GM23338 (cell line): Measurements from ENCODE around the gene PRR19. TPM values are rescaled to one million over a fixed set of nuclear protein-coding genes. Genes with fewer than 3 reads are reported as not detected.
A peak's percentile ranks its signal among the peaks of the same experiment; 100 is the strongest.

ENCODE experiments used
- ATAC-seq: fragments of 200-7000 bp; cut with Tn5 transposase; 3 replicates; pipeline ENCODE4 v1.9.1; 2020
- DNase-seq: peaks from one replicate; pipeline ENCODE4 v3.0.0-alpha.2; 2015; ENCODE audit warnings: low spot score
- H2AFZ ChIP-seq: fragments of 200-600 bp; sonication (generic); 2 replicates; pipeline ENCODE4 v1.8.0; 2016; ENCODE audit warnings: antibody characterized with exemption, mild to moderate bottlenecking, moderate library complexity
- H3F3A ChIP-seq: fragments of 200-600 bp; sonication (generic); replicated peaks from 2 replicates; pipeline ENCODE4 v1.8.0; 2017; ENCODE audit warnings: antibody characterized with exemption, mixed run types, low read depth
- H3K27ac ChIP-seq: fragments of 200-600 bp; sonication (generic); 2 replicates; pipeline ENCODE4 v1.6.1; 2016; ENCODE audit warnings: low read depth
- H3K27me3 ChIP-seq: fragments of 200-600 bp; sonication (generic); 2 replicates; pipeline ENCODE4 v1.8.0; 2016; ENCODE audit warnings: mild to moderate bottlenecking, mixed run types, moderate library complexity; ENCODE audit not compliant: insufficient read depth
- H3K36me3 ChIP-seq: fragments of 200-600 bp; sonication (generic); 2 replicates; pipeline ENCODE4 v1.8.0; 2016; ENCODE audit warnings: mild to moderate bottlenecking; ENCODE audit not compliant: insufficient read depth
- H3K4me1 ChIP-seq: fragments of 200-600 bp; sonication (generic); 2 replicates; pipeline ENCODE4 v1.8.0; 2016; ENCODE audit warnings: mild to moderate bottlenecking, moderate library complexity; ENCODE audit not compliant: insufficient read depth
- H3K4me2 ChIP-seq: fragments of 200-600 bp; sonication (generic); 2 replicates; pipeline ENCODE4 v1.7.1; 2017; ENCODE audit warnings: mixed run types
- H3K4me3 ChIP-seq: fragments of 200-600 bp; sonication (generic); 2 replicates; pipeline ENCODE4 v1.6.1; 2016; ENCODE audit warnings: mixed run types
- H3K79me2 ChIP-seq: fragments of 200-600 bp; sonication (generic); replicated peaks from 2 replicates; pipeline ENCODE4 v1.8.0; 2017; ENCODE audit warnings: mild to moderate bottlenecking; ENCODE audit not compliant: insufficient read depth
- H3K9me2 ChIP-seq: fragments of 200-600 bp; sonication (generic); 2 replicates; pipeline ENCODE4 v1.8.0; 2017; ENCODE audit not compliant: insufficient read depth
- H4K20me1 ChIP-seq: fragments of 200-600 bp; sonication (generic); replicated peaks from 2 replicates; pipeline ENCODE4 v1.8.0; 2017; ENCODE audit warnings: mild to moderate bottlenecking; ENCODE audit not compliant: insufficient read depth
- H3K27ac Mint-ChIP-seq: 2 replicates; pipeline ENCODE4 v1.8.0; 2020; ENCODE audit warnings: inconsistent platforms, mild to moderate bottlenecking, moderate library complexity, mixed read lengths
- H3K27me3 Mint-ChIP-seq: 3 replicates; pipeline ENCODE4 v1.8.0; 2022; ENCODE audit warnings: low read depth, mild to moderate bottlenecking, moderate library complexity, mixed read lengths, inconsistent platforms; ENCODE audit not compliant: insufficient read depth, poor library complexity
- H3K36me3 Mint-ChIP-seq: 3 replicates; pipeline ENCODE4 v1.8.0; 2021; ENCODE audit warnings: low read depth, mild to moderate bottlenecking, inconsistent platforms, moderate library complexity, mixed read lengths
- H3K4me1 Mint-ChIP-seq: 3 replicates; pipeline ENCODE4 v1.8.0; 2020; ENCODE audit warnings: mild to moderate bottlenecking, inconsistent platforms, mixed read lengths
- H3K4me3 Mint-ChIP-seq: 3 replicates; pipeline ENCODE4 v1.8.0; 2021; ENCODE audit warnings: moderate library complexity, mild to moderate bottlenecking, inconsistent platforms, mixed read lengths
- H3K9me3 Mint-ChIP-seq: 3 replicates; pipeline ENCODE4 v1.8.0; 2020; ENCODE audit warnings: moderate library complexity, mild to moderate bottlenecking, inconsistent platforms, mixed read lengths
- CREB1 ChIP-seq: fragments of 250-450 bp; sonication (Bioruptor Pico); IDR thresholded peaks from 2 replicates; pipeline ENCODE4 v1.5.0; 2020; ENCODE audit warnings: low read depth, mild to moderate bottlenecking, moderate library complexity
- EZH2 ChIP-seq: fragments of 200-600 bp; sonication (generic); IDR thresholded peaks from one replicate; pipeline ENCODE4 v1.8.0; 2017; ENCODE audit warnings: antibody characterized with exemption, mild to moderate bottlenecking, low read depth; ENCODE audit not compliant: unreplicated experiment
- EZH2phosphoT487 ChIP-seq: fragments of 200-600 bp; sonication (generic); IDR thresholded peaks from one replicate; pipeline ENCODE4 v1.8.1; 2018; ENCODE audit warnings: antibody characterized with exemption; ENCODE audit not compliant: unreplicated experiment
- JUNB ChIP-seq: IDR thresholded peaks from one replicate; pipeline ENCODE4 v1.6.1; 2016; ENCODE audit warnings: antibody characterized with exemption; ENCODE audit not compliant: unreplicated experiment
- NANOG ChIP-seq: IDR thresholded peaks from 2 replicates; pipeline ENCODE4 v1.6.1; 2016; ENCODE audit warnings: antibody characterized with exemption, borderline replicate concordance
- POLR2AphosphoS5 ChIP-seq: IDR thresholded peaks from 2 replicates; pipeline ENCODE4 v1.6.1; 2016; ENCODE audit warnings: antibody characterized with exemption, low read depth
- STAT1 ChIP-seq: IDR thresholded peaks from one replicate; pipeline ENCODE4 v1.6.1; 2016; ENCODE audit warnings: antibody characterized with exemption; ENCODE audit not compliant: unreplicated experiment
- ZNF114 ChIP-seq: fragments of 250-450 bp; sonication (Bioruptor Pico); IDR thresholded peaks from 2 replicates; pipeline ENCODE4 v1.5.0; 2020; ENCODE audit warnings: mild to moderate bottlenecking, moderate library complexity
- ZNF331 ChIP-seq: fragments of 250-450 bp; sonication (Bioruptor Pico); IDR thresholded peaks from 2 replicates; pipeline ENCODE4 v1.5.0; 2020; ENCODE audit warnings: low read depth, mild to moderate bottlenecking, moderate library complexity
- polyA plus RNA-seq: library from polyadenylated mRNA; unstranded; fragments of >200 nt; fragmentation: Nextera tagmentation; extraction: Ambion mirVana; gene quantifications from 2 replicates; pipeline ENCODE4 v1.2.1, GENCODE V29; 2016
- total RNA-seq: library from RNA; depleted of rRNA; stranded (reverse); fragments of >200 nt; shearing (Covaris generic); gene quantifications from 2 replicates; pipeline ENCODE4 v1.2.3, GENCODE V29; 2014
- TF ChIP-seq, protein P1 (sequence below), 2 experiments: fragments of 200-600 bp in 1 of 2; sonication (generic) in 1 of 2; conservative IDR thresholded peaks; 2 replicates each; pipeline versions ENCODE4 v1.5.1 to v1.6.1; 2016 to 2017; ENCODE audit warnings: antibody characterized with exemption in 2 of 2, low read depth in 2 of 2, mild to moderate bottlenecking in 2 of 2, moderate library complexity in 1 of 2
- TF ChIP-seq, protein P2 (sequence below): fragments of 250-450 bp; sonication (Bioruptor Pico); IDR thresholded peaks from 2 replicates; pipeline ENCODE4 v1.5.0; 2020; ENCODE audit warnings: mild to moderate bottlenecking, moderate library complexity

The PRR19 gene
- total and polyA plus RNA-seq, 2 experiments from 2014 or later = 3.6 to 4.1 TPM

DNA sequence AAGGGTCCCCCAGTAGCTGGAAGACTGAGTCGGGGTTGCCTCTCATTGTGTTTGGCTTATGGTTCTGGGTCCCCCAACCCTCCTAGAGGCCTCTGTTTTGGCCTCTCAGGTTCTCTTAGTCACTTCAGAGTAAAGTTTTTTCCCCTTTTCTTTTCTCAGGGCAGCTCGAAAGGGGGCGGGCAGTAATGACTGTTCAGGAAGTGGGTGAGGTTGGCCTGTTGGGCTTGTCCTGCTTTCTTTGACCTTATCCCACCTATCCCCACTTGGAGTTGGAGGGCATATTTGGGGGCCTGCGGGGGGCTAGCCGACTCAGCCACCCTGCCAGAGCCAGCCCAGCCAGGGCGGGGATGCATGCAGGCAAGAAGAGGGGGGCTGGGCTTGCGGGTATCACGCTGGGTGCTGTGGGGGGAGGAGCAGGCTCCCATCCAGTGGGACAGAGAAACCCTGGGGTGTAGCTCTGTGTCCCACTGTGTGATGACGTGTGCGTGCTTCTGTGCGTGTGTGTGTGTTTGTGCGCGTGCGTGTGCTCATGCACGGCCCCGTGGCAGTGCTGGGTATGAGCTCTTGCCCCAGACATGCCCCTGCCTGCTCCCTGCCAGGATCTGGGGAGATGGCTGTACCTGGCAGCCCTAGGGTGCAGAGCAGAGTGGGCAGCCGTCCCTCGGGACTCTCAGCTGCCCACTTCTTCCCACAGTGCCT, 31.4 kb upstream of the PRR19 start (continued):
- no peak for TF ChIP-seq JUNB
- no peak for TF ChIP-seq CREB1 (CRISPR knock-in tag)
- TF ChIP-seq, protein P1, sequence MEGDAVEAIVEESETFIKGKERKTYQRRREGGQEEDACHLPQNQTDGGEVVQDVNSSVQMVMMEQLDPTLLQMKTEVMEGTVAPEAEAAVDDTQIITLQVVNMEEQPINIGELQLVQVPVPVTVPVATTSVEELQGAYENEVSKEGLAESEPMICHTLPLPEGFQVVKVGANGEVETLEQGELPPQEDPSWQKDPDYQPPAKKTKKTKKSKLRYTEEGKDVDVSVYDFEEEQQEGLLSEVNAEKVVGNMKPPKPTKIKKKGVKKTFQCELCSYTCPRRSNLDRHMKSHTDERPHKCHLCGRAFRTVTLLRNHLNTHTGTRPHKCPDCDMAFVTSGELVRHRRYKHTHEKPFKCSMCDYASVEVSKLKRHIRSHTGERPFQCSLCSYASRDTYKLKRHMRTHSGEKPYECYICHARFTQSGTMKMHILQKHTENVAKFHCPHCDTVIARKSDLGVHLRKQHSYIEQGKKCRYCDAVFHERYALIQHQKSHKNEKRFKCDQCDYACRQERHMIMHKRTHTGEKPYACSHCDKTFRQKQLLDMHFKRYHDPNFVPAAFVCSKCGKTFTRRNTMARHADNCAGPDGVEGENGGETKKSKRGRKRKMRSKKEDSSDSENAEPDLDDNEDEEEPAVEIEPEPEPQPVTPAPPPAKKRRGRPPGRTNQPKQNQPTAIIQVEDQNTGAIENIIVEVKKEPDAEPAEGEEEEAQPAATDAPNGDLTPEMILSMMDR (conservative IDR thresholded peaks at IDR 0.05; ENCODE audit: low read depth in 2 of 2) = no peak
- no peak for TF ChIP-seq ZNF114 (CRISPR knock-in tag)

DNA sequence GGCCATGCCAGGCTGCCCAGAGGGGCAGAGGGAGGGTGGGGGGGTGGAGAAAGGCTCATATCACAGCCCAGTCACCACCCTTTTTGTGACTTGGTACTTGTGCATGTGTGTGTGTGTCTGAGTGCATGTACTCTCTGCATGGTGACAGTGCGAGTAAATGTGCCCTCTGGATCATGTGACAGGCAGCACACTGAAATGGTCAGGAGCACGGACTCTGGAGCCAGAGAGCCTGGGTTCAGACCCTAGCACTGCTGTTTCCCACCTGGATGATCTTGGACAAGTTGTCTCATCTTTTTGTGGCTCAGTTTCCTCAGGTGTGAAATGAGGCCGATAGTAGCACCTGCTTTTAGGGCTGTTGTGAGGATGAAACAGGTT, 30.9 kb upstream of the PRR19 start:
- H3K4me2 ChIP-seq = no peak overlapping the region
- H3K79me2 ChIP-seq = peaks cover 6% of the 10 kb centered on the region; the same call in 1 of the 2 replicates
- no peaks in the 10 kb centered on the region for H3K36me3 ChIP-seq
- H3K9me2 ChIP-seq = no peaks in the 10 kb centered on the region
- no peaks in the 10 kb centered on the region for H4K20me1 ChIP-seq
- peaks cover 9% of the 10 kb centered on the region; the same call in 1 of the 2 replicates for H3K4me1 ChIP-seq
- Mint-ChIP-seq H3K9me3 (no peaks in the 10 kb centered on the region; the same call in 2 of the 3 replicates), H3K4me3 (peak overlapping the region; percentile 34; the same call in 1 of the 3 replicates), H3K27ac (no peak overlapping the region), H3K36me3 (peaks cover 13% of the 10 kb centered on the region; the same call in 2 of the 3 replicates), H3K4me1 (peaks cover 27% of the 10 kb centered on the region), H3K27me3 (peaks cover 4% of the 10 kb centered on the region)
- H3K27ac ChIP-seq = no peak overlapping the region
- DNase-seq = no peak
- H3F3A ChIP-seq = 0 out of 2 replicates have a peak, but pooled peaks cover 4% of the 10 kb centered on the region
- ATAC-seq = no peak
- H2AFZ ChIP-seq = no peak overlapping the region
- no peak overlapping the region for H3K4me3 ChIP-seq
- H3K27me3 ChIP-seq = peaks cover 8% of the 10 kb centered on the region; the same call in 1 of the 2 replicates
- TF ChIP-seq NANOG (no peak), ZNF331 (CRISPR knock-in tag) (no peak), EZH2 (no peak), ZNF114 (CRISPR knock-in tag) (no peak), EZH2phosphoT487 (no peak), POLR2AphosphoS5 (no peak), STAT1 (no peak)
- TF ChIP-seq, protein P2, sequence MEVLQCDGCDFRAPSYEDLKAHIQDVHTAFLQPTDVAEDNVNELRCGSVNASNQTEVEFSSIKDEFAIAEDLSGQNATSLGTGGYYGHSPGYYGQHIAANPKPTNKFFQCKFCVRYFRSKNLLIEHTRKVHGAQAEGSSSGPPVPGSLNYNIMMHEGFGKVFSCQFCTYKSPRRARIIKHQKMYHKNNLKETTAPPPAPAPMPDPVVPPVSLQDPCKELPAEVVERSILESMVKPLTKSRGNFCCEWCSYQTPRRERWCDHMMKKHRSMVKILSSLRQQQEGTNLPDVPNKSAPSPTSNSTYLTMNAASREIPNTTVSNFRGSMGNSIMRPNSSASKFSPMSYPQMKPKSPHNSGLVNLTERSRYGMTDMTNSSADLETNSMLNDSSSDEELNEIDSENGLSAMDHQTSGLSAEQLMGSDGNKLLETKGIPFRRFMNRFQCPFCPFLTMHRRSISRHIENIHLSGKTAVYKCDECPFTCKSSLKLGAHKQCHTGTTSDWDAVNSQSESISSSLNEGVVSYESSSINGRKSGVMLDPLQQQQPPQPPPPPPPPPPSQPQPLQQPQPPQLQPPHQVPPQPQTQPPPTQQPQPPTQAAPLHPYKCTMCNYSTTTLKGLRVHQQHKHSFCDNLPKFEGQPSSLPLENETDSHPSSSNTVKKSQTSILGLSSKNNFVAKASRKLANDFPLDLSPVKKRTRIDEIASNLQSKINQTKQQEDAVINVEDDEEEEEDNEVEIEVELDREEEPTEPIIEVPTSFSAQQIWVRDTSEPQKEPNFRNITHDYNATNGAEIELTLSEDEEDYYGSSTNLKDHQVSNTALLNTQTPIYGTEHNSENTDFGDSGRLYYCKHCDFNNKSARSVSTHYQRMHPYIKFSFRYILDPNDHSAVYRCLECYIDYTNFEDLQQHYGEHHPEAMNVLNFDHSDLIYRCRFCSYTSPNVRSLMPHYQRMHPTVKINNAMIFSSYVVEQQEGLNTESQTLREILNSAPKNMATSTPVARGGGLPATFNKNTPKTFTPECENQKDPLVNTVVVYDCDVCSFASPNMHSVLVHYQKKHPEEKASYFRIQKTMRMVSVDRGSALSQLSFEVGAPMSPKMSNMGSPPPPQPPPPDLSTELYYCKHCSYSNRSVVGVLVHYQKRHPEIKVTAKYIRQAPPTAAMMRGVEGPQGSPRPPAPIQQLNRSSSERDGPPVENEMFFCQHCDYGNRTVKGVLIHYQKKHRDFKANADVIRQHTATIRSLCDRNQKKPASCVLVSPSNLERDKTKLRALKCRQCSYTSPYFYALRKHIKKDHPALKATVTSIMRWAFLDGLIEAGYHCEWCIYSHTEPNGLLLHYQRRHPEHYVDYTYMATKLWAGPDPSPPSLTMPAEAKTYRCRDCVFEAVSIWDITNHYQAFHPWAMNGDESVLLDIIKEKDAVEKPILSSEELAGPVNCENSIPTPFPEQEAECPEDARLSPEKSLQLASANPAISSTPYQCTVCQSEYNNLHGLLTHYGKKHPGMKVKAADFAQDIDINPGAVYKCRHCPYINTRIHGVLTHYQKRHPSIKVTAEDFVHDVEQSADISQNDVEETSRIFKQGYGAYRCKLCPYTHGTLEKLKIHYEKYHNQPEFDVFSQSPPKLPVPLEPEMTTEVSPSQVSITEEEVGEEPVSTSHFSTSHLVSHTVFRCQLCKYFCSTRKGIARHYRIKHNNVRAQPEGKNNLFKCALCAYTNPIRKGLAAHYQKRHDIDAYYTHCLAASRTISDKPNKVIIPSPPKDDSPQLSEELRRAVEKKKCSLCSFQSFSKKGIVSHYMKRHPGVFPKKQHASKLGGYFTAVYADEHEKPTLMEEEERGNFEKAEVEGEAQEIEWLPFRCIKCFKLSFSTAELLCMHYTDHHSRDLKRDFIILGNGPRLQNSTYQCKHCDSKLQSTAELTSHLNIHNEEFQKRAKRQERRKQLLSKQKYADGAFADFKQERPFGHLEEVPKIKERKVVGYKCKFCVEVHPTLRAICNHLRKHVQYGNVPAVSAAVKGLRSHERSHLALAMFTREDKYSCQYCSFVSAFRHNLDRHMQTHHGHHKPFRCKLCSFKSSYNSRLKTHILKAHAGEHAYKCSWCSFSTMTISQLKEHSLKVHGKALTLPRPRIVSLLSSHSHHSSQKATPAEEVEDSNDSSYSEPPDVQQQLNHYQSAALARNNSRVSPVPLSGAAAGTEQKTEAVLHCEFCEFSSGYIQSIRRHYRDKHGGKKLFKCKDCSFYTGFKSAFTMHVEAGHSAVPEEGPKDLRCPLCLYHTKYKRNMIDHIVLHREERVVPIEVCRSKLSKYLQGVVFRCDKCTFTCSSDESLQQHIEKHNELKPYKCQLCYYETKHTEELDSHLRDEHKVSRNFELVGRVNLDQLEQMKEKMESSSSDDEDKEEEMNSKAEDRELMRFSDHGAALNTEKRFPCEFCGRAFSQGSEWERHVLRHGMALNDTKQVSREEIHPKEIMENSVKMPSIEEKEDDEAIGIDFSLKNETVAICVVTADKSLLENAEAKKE = no peak
- TF ChIP-seq, protein P1 (conservative IDR thresholded peaks at IDR 0.05; ENCODE audit: low read depth in 2 of 2) = no peak
